ENCODE data around the gene RAB20.

GRCh38 chr13:110546926-110547325, 14.6 kb downstream of the RAB20 start:
- TF ChIP-seq, protein P1, sequence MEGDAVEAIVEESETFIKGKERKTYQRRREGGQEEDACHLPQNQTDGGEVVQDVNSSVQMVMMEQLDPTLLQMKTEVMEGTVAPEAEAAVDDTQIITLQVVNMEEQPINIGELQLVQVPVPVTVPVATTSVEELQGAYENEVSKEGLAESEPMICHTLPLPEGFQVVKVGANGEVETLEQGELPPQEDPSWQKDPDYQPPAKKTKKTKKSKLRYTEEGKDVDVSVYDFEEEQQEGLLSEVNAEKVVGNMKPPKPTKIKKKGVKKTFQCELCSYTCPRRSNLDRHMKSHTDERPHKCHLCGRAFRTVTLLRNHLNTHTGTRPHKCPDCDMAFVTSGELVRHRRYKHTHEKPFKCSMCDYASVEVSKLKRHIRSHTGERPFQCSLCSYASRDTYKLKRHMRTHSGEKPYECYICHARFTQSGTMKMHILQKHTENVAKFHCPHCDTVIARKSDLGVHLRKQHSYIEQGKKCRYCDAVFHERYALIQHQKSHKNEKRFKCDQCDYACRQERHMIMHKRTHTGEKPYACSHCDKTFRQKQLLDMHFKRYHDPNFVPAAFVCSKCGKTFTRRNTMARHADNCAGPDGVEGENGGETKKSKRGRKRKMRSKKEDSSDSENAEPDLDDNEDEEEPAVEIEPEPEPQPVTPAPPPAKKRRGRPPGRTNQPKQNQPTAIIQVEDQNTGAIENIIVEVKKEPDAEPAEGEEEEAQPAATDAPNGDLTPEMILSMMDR (conservative IDR thresholded peaks at IDR 0.05) = no peak
- TF ChIP-seq ZFX (IDR thresholded peaks at IDR 0.05) = no peak

Measured in C4-2B (cell line).